ENCODE data around the gene THSD4.

GRCh38 chr15:71732636-71733035 lies 617.4 kb downstream of the THSD4 start:
- TF ChIP-seq, protein P1, sequence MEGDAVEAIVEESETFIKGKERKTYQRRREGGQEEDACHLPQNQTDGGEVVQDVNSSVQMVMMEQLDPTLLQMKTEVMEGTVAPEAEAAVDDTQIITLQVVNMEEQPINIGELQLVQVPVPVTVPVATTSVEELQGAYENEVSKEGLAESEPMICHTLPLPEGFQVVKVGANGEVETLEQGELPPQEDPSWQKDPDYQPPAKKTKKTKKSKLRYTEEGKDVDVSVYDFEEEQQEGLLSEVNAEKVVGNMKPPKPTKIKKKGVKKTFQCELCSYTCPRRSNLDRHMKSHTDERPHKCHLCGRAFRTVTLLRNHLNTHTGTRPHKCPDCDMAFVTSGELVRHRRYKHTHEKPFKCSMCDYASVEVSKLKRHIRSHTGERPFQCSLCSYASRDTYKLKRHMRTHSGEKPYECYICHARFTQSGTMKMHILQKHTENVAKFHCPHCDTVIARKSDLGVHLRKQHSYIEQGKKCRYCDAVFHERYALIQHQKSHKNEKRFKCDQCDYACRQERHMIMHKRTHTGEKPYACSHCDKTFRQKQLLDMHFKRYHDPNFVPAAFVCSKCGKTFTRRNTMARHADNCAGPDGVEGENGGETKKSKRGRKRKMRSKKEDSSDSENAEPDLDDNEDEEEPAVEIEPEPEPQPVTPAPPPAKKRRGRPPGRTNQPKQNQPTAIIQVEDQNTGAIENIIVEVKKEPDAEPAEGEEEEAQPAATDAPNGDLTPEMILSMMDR (IDR thresholded peaks at IDR 0.05; ENCODE audit: insufficient read depth, low read length), result no peak
- TF ChIP-seq POLR2AphosphoS5 (IDR thresholded peaks at IDR 0.05; ENCODE audit: low read depth) (no peak), REST (IDR thresholded peaks at IDR 0.05; ENCODE audit: insufficient replicate concordance, low read depth) (no peak), GABPA (IDR thresholded peaks at IDR 0.05; ENCODE audit: low read depth) (no peak)

Measured in HL-60 (cell line).